ENCODE results near the gene ATP2A2. TPM values are rescaled to one million over a fixed set of nuclear protein-coding genes. Genes with fewer than 3 reads are reported as not detected.

The ATP2A2 gene
- total RNA-seq, 2 donors from 2014 or later = 1,597 to 3,086 TPM

DNA sequence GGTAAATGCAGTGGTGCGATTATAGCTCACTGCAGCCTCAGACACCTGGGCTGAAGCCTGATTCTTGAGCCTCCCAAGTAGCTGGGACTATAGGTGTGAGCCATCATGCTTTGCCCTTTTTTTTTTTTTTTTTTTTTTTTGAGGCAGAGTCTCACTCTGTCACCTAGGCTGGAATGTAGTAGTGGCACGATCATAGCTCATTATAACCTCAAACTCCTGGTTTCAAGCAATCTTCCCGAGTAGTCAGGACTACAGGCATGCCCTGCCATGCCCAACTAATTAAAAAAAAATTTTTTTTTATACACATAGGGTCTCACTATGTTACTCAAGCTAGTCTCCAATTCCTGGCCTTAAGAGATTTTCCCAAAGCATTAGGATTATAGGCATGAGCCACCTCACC lies 6.9 kb downstream of the ATP2A2 start:
- peaks cover 0 to 69% of the 10 kb centered on the region in 2 donors for H3K4me1 ChIP-seq

DNA sequence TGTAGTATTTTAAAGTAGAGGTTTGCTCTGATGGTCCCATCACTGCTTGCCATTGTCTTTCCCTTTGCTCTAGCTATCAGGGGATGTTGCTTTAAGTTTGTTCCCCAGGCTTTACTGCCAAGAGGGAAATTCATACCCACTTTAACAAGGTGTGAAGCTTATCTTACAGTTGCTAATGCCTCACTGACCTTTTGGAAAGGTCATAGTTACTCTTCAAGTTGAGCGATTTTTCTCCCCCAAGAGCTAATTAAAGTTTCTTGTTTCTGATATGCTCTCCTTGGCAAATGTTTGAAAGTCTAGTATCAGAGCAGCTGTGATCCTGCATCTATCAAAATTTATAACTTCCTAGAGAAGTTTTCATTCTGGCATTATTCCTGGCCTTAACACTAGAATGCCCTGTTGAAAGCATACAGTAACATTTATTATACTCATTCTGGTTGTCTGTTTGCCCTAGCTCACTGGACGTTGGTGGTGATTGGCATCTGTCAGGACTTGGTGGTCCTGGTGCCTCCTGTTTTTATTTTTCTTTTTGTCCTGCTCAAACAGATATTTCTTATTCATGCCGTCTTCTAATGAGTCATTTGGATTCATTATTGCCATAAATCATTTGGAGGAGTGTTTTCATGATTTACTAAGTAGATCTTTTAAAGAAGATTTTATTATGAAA lies 8.1 kb downstream of the ATP2A2 start:
- DNase-seq (ENCODE audit: low spot score) = no peak
- H3K27ac ChIP-seq = peak overlapping the region; percentile 98 to 100
- peak overlapping the region; percentile 88 to 98 for H3K4me3 ChIP-seq
- TF ChIP-seq, protein P1, sequence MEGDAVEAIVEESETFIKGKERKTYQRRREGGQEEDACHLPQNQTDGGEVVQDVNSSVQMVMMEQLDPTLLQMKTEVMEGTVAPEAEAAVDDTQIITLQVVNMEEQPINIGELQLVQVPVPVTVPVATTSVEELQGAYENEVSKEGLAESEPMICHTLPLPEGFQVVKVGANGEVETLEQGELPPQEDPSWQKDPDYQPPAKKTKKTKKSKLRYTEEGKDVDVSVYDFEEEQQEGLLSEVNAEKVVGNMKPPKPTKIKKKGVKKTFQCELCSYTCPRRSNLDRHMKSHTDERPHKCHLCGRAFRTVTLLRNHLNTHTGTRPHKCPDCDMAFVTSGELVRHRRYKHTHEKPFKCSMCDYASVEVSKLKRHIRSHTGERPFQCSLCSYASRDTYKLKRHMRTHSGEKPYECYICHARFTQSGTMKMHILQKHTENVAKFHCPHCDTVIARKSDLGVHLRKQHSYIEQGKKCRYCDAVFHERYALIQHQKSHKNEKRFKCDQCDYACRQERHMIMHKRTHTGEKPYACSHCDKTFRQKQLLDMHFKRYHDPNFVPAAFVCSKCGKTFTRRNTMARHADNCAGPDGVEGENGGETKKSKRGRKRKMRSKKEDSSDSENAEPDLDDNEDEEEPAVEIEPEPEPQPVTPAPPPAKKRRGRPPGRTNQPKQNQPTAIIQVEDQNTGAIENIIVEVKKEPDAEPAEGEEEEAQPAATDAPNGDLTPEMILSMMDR (IDR thresholded peaks at IDR 0.05) = no peak
- no peaks in the 10 kb centered on the region for H3K9me3 ChIP-seq
- H3K4me1 ChIP-seq = peaks cover 0 to 62% of the 10 kb centered on the region in 2 donors
- H3K36me3 ChIP-seq = peaks cover 92% of the 10 kb centered on the region
- H3K27me3 ChIP-seq = no peaks in the 10 kb centered on the region

More for the DNA sequence above, 6.9 kb downstream of the ATP2A2 start:
- DNase-seq (ENCODE audit: low spot score) = no peak
- Histone ChIP-seq H3K27me3 (no peaks in the 10 kb centered on the region), H3K9me3 (no peaks in the 10 kb centered on the region), H3K27ac (peak overlapping the region; percentile 98 to 100), H3K4me3 (peak overlapping the region; percentile 88 to 98), H3K36me3 (peaks cover 92% of the 10 kb centered on the region)
- TF ChIP-seq, protein P1 (IDR thresholded peaks at IDR 0.05) = no peak

DNA sequence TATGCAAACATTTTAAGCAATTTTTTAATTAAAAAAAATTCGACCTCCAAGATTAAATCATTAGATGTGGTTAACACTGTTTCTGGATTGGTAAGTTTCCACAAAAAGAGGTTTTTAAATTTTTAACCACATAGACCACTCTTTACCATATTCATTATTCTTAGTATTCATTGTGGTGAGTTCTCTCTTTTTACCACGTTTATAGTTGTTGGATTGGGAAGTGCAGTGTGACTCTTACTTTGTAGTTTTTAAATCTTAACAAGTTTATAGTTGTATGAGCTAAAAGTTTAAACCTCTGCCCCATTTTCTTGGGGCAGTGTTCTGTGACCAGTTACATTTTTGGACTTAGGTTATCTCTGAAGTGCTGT lies 8.6 kb downstream of the ATP2A2 start:
- TF ChIP-seq, protein P1 (IDR thresholded peaks at IDR 0.05) = no peak
- DNase-seq (ENCODE audit: low spot score) = no peak
- Histone ChIP-seq H3K4me3 (peak overlapping the region in 1 of 2 donors; percentile 13), H3K27ac (peak overlapping the region; percentile 52 to 100), H3K9me3 (no peaks in the 10 kb centered on the region), H3K4me1 (peaks cover 0 to 64% of the 10 kb centered on the region in 2 donors), H3K36me3 (peaks cover 92% of the 10 kb centered on the region), H3K27me3 (no peaks in the 10 kb centered on the region)

DNA sequence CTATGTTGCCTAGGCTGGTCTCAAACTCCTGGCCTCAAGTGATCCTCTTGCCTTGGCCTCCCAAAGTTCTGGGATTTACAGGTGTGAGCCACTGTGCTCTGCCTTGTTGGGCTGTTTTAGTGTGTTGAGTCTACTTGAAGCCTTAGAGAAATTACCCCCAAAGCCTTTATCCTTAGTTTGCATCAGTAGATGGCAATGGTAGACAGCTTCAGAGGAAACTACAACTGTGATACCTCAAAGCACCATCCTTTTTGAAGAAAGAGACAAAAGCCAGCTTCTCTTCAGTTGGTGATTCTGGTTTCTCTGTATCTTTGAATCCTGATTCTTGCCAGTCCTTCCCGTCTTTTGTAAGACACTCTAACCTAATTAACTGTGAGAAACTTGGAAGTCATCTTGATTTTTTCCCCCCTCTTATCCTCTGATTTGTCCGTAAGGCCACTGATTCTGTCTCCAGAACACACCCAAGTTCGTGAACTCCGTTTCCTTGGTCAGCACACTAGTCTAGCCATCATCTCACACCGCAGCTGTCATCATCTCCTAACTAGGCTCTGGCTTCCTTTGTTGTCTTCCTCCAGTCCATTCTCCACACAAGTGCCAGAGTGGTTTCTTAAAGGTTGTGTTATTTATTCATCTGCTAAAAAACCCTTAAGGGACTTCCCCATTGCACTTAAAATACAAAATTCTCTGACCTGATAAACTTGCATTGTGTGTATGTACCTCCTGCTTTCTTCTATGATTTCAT lies 20.2 kb downstream of the ATP2A2 start:
- TF ChIP-seq, protein P1 (IDR thresholded peaks at IDR 0.05) = no peak
- Histone ChIP-seq H3K27me3 (no peaks in the 10 kb centered on the region), H3K9me3 (no peaks in the 10 kb centered on the region), H3K36me3 (peaks cover 96% of the 10 kb centered on the region), H3K4me3 (peak overlapping the region in 1 of 2 donors; percentile 13), H3K27ac (peak overlapping the region; percentile 8 to 14), H3K4me1 (peaks cover 2 to 67% of the 10 kb centered on the region in 2 donors)
- DNase-seq (ENCODE audit: low spot score) = no peak

DNA sequence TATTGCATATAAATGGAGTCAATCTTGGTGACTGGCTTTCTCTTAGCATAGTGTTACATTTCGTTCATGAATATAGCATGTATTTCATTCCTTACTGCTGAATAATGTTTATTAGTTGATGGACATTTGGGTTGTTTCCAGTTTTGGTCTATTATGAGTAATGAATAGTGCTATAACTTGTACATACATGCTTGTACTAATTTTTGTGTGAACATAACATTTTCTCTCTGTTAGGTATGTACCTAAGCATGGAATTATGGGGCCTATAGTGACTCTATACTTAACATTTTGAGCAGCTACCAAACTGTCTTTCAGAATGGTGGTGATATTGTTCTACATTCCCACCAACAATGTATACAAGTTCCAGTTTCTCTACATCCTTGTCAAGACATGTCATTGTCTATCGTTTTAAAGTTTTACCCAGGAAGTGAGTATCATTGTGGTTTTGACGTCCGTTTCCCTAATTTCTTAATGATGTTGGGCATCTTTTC lies 23.1 kb downstream of the ATP2A2 start:
- Histone ChIP-seq H3K27ac (peak overlapping the region in 1 of 2 donors; percentile 8), H3K4me3 (no peak overlapping the region)

More for the DNA sequence above, 23.1 kb downstream of the ATP2A2 start:
- H3K36me3 ChIP-seq = peaks cover 83% of the 10 kb centered on the region
- H3K9me3 ChIP-seq = no peaks in the 10 kb centered on the region
- TF ChIP-seq, protein P1 (IDR thresholded peaks at IDR 0.05) = no peak
- no peaks in the 10 kb centered on the region for H3K27me3 ChIP-seq
- peaks cover 0 to 51% of the 10 kb centered on the region in 2 donors for H3K4me1 ChIP-seq
- DNase-seq (ENCODE audit: low spot score) = no peak
